K562 (cell line): ENCODE results near the gene GANAB. TPM values are rescaled to one million over a fixed set of nuclear protein-coding genes. Genes with fewer than 3 reads are reported as not detected.

Experiments used
- ATAC-seq: fragments of 200-7000 bp; cut with Tn5 transposase; 3 replicates; pipeline ENCODE4 v1.9.1; 2020; ENCODE audit warnings: moderate library complexity
- BruUV-seq: library from RNA; stranded (reverse); fragments of 400-500 nt; replicated peaks from 2 replicates; lab custom pipeline; 2021; lab: Mats Ljungman, UMichigan
- CTCF ChIA-PET: fragments of 300-600 bp; formaldehyde crosslinking; extraction: SDS; loops from one replicate; lab custom pipeline; 2021; ENCODE audit warnings: low intra/inter-chr PET ratio; lab: Yijun Ruan, JAX
- POLR2A ChIA-PET: fragments of 300-600, 350-650 bp; sonication (Branson Sonifier 250); formaldehyde crosslinking; extraction: SDS; loops from one replicate; lab custom pipeline; 2021; ENCODE audit warnings: antibody characterized with exemption, inconsistent platforms; lab: Yijun Ruan, JAX
- DNase-seq, 4 experiments: peaks; one replicate each; pipeline versions ENCODE4 v3.0.0 to v3.0.0-alpha.2; 2011 to 2018; ENCODE audit warnings: low spot score in 3 of 4, mixed read lengths in 3 of 4; ENCODE audit errors: extremely low read depth in 1 of 4
- FAIRE-seq: peaks from 2 replicates; lab custom pipeline; 2011; peaks lifted over from hg19 to GRCh38; lab: Jason Lieb, UNC
- H2AFZ ChIP-seq: 2 replicates; pipeline ENCODE4 v1.6.0; 2011; ENCODE audit warnings: low read depth, low read length, control low read depth, inconsistent platforms
- H3K27ac ChIP-seq: fragments of 200-600 bp; 3 replicates; pipeline ENCODE4 v1.8.0; 2011; ENCODE audit warnings: low read depth, mild to moderate bottlenecking, control low read depth, inconsistent platforms, low read length, moderate library complexity, mixed read lengths; ENCODE audit errors: extremely low read depth
- H3K27me3 ChIP-seq, 2 experiments: fragments of 300-600 bp in 1 of 2; 2 replicates in 1 of 2; 3 replicates in 1 of 2; pipeline versions ENCODE4 v1.6.0 to v1.8.0; 2011; ENCODE audit warnings: inconsistent platforms in 2 of 2, low read length in 2 of 2, mild to moderate bottlenecking in 1 of 2, mixed read lengths in 1 of 2, moderate library complexity in 1 of 2; ENCODE audit not compliant: control insufficient read depth in 2 of 2, insufficient read depth in 2 of 2
- H3K36me3 ChIP-seq: fragments of 300-600 bp; 3 replicates; pipeline ENCODE4 v1.8.0; 2011; ENCODE audit warnings: mild to moderate bottlenecking, low read length, inconsistent platforms; ENCODE audit not compliant: control insufficient read depth, insufficient read depth
- H3K4me1 ChIP-seq, 2 experiments: fragments of 200-600 bp in 1 of 2; replicated peaks in 1 of 2; 2 replicates in 1 of 2; 3 replicates in 1 of 2; pipeline versions ENCODE4 v1.5.1 to v1.8.0; 2011; ENCODE audit warnings: inconsistent platforms in 2 of 2, low read length in 2 of 2, mild to moderate bottlenecking in 1 of 2, mixed read lengths in 1 of 2, moderate library complexity in 1 of 2; ENCODE audit not compliant: control insufficient read depth in 2 of 2, insufficient read depth in 2 of 2
- H3K4me2 ChIP-seq: 2 replicates; pipeline ENCODE4 v1.6.1; 2011; ENCODE audit warnings: low read length, control low read depth, inconsistent platforms, mixed read lengths; ENCODE audit not compliant: insufficient read depth
- H3K4me3 ChIP-seq: fragments of 200-600 bp; sonication (generic), shearing (Covaris generic); 2 replicates; pipeline ENCODE4 v1.5.1; 2016; ENCODE audit warnings: control low read depth, inconsistent platforms
- H3K79me2 ChIP-seq: fragments of 200-600 bp; 3 replicates; pipeline ENCODE4 v1.8.0; 2011; ENCODE audit warnings: low read length, inconsistent platforms; ENCODE audit not compliant: control insufficient read depth, insufficient read depth
- H3K9ac ChIP-seq, 2 experiments: 2 replicates each; pipeline versions ENCODE4 v1.6.0 to v1.6.1; 2011; ENCODE audit warnings: low read depth in 2 of 2, low read length in 2 of 2, control low read depth in 1 of 2, inconsistent platforms in 1 of 2, mild to moderate bottlenecking in 1 of 2, mixed read lengths in 1 of 2; ENCODE audit not compliant: insufficient read depth in 1 of 2
- H3K9me1 ChIP-seq: one replicate; pipeline ENCODE4 v1.6.0; 2011; ENCODE audit warnings: inconsistent platforms, mild to moderate bottlenecking, low read length, moderate library complexity; ENCODE audit not compliant: control insufficient read depth, insufficient read depth
- H3K9me3 ChIP-seq: replicated peaks from 2 replicates; pipeline ENCODE4 v1.5.1; 2011; ENCODE audit warnings: low read depth, low read length, inconsistent platforms; ENCODE audit not compliant: control insufficient read depth, insufficient read depth
- H4K20me1 ChIP-seq: replicated peaks from 2 replicates; pipeline ENCODE4 v1.6.1; 2011; ENCODE audit warnings: low read length, inconsistent platforms, mixed read lengths; ENCODE audit not compliant: control insufficient read depth, insufficient read depth
- CBX2 ChIP-seq: fragments of 200-600 bp; sonication (generic); IDR thresholded peaks from one replicate; pipeline ENCODE4 v1.6.1; 2012; ENCODE audit warnings: mild to moderate bottlenecking, low read length, inconsistent platforms; ENCODE audit not compliant: insufficient read depth, poor library complexity, severe bottlenecking
- ELF1 ChIP-seq: fragments of 200-800 bp; sonication (Bioruptor generic); IDR thresholded peaks from 2 replicates; pipeline ENCODE4 v1.6.1; 2016; ENCODE audit warnings: missing genetic modification characterization, missing compliant biosample characterization
- MAX ChIP-seq: sonication (generic); formaldehyde crosslinking; IDR thresholded peaks from 2 replicates; pipeline ENCODE4 v1.9.0; 2022; ENCODE audit warnings: mild to moderate bottlenecking, missing genetic modification reagents
- MLLT1 ChIP-seq, 2 experiments: fragments of 450-650 bp; IDR thresholded peaks; 2 replicates each; pipeline ENCODE4 v1.6.1; 2016
- MYBL2 ChIP-seq, 2 experiments: fragments of 450-650 bp in 1 of 2; sonication (generic) in 1 of 2; formaldehyde crosslinking in 1 of 2; IDR thresholded peaks; 2 replicates each; pipeline versions ENCODE4 v1.6.1 to v1.8.1; 2017 to 2022; ENCODE audit warnings: borderline replicate concordance in 1 of 2, inconsistent platforms in 1 of 2, low read depth in 1 of 2, mild to moderate bottlenecking in 1 of 2, missing genetic modification reagents in 1 of 2, moderate library complexity in 1 of 2
- NFATC3 ChIP-seq: fragments of 450-650 bp; IDR thresholded peaks from 2 replicates; pipeline ENCODE4 v1.6.1; 2017; ENCODE audit warnings: mild to moderate bottlenecking
- PRDM10 ChIP-seq: fragments of 450-650 bp; IDR thresholded peaks from 2 replicates; pipeline ENCODE4 v1.6.1; 2018; ENCODE audit not compliant: partially characterized antibody
- TBP ChIP-seq: optimal IDR thresholded peaks from 2 replicates; pipeline ENCODE3; 2011; ENCODE audit warnings: low read depth, low read length, improper control_type of control experiment
- ZSCAN32 ChIP-seq: fragments of 450-650 bp; formaldehyde crosslinking; IDR thresholded peaks from 2 replicates; pipeline ENCODE4 v1.4.0; 2020; ENCODE audit warnings: mild to moderate bottlenecking, moderate library complexity
- WGBS: fragments of 100-300 bp; shearing (Covaris generic); methylation state at CpG from one replicate; pipeline ENCODE4 v1.1.6; 2016; ENCODE audit warnings: low coverage, mixed read lengths; ENCODE audit not compliant: insufficient coverage; ENCODE audit errors: missing lambda C conversion rate; 5-methylcytosine and 5-hydroxymethylcytosine counted together
- in situ Hi-C: fragments of 300-500 bp; cut with MboI; formaldehyde crosslinking; loops from 4 replicates; pipeline ENCODE4 v1.15.0; 2018; ENCODE audit warnings: inconsistent platforms, mixed read lengths
- intact Hi-C: fragments of 100-400 bp; cut with micrococcal nuclease; formaldehyde crosslinking; loops from 2 replicates; pipeline ENCODE4 v1.14.2; 2022
- polyA plus RNA-seq, 8 experiments: library from polyadenylated mRNA; depleted of rRNA in 4 of 8; stranded (reverse) in 5 of 8; unstranded in 3 of 8; fragments of >200 nt; fragmentation: Nextera tagmentation in 2 of 8; fragmentation: Illumina TruSeq in 1 of 8; extraction: Ambion mirVana in 2 of 8; extraction: Trizol in 1 of 8; gene quantifications; 2 replicates each; pipeline versions ENCODE4 v1.2.1 to v1.2.3, GENCODE V29; 2011 to 2014; ENCODE audit warnings: inconsistent platforms in 1 of 8, missing spikeins in 1 of 8
- total RNA-seq, 7 experiments: library from RNA; depleted of rRNA in 6 of 7; stranded (reverse); fragments of >200 nt in 6 of 7; fragmentation: Illumina TruSeq in 2 of 7; extraction: Trizol in 2 of 7; gene quantifications; 2 replicates each; pipeline versions ENCODE4 v1.2.1 to v1.2.3, GENCODE V29; 2011 to 2021; ENCODE audit warnings: low replicate concordance in 1 of 7

The GANAB gene
- total and polyA plus RNA-seq, 9 of the 15 experiments (the other 6 are each of a cell fraction or from before 2014, with no cell fraction given), result 6.5 to 284 (median 161) TPM

GRCh38 chr11:62600367-62601121 is 45.9 kb downstream of the GANAB start (continued):
- TF ChIP-seq NFATC3 (no peak), CBX2 (no peak), MAX (CRISPR knock-in tag) (no peak), ELF1 (tag) (peak; percentile 6; the same call in 1 of the 2 replicates), ZSCAN32 (CRISPR knock-in tag) (no peak)

- peak overlapping the region; percentile 83 to 95; a peak in 3 of 4 replicates for H3K9ac ChIP-seq
- H4K20me1 ChIP-seq, result no peaks in the 10 kb centered on the region
- DNase-seq (no peak), FAIRE-seq (peak; percentile 44), ATAC-seq (no peak)
- H3K9me3 ChIP-seq, result no peaks in the 10 kb centered on the region
- H3K4me1 ChIP-seq, result peaks cover 14 to 32% of the 10 kb centered on the region in 2 experiments; a peak in 4 of 5 replicates
- H3K4me2 ChIP-seq, result peak overlapping the region; percentile 95
- POLR2A ChIA-PET, result interaction anchor here (0.5 to 2.7 kb wide), 11 partner anchors 8 to 241 kb away, joined by 3 to 45 read pairs (median 4); partner anchors contain the start of genes C11orf98, CSKMT, EEF1G and TUT1
- WGBS, result 3% methylated on average over 5 of the region's 5 CpGs
- H3K27ac ChIP-seq, result peak overlapping the region; percentile 97
- H3K79me2 ChIP-seq, result peaks cover 46% of the 10 kb centered on the region
- peak overlapping the region; percentile 95 for H3K4me3 ChIP-seq
- TF ChIP-seq PRDM10, result peak; percentile 6
- TF ChIP-seq MYBL2 (IDR thresholded peaks at IDR 0.05; ENCODE audit: low read depth), result no peak
- no peak for TF ChIP-seq MYBL2 (CRISPR knock-in tag; IDR thresholded peaks at IDR 0.05; ENCODE audit: borderline replicate concordance)
- 0 out of 4 replicates have a peak, but pooled peaks of 1 of the 2 experiments have one; percentile 51 for TF ChIP-seq MLLT1 (IDR thresholded peaks at IDR 0.05)
- peak; percentile 18 for TF ChIP-seq TBP
- H3K9me1 ChIP-seq, result no peaks in the 10 kb centered on the region
- in situ Hi-C loops (no loop called here), intact Hi-C loops (loop anchor here (1.0 to 10.0 kb wide), 3 partner anchors 46 to 285 kb away; partner anchors contain the start of genes GANAB, LBHD1, SLC3A2 and UQCC3)
- CTCF ChIA-PET, result no interaction called here
- H3K27me3 ChIP-seq, result no peaks in the 10 kb centered on the region
- no peak overlapping the region for H2AFZ ChIP-seq
- TSS peak; percentile 52 for BruUV-seq
- peaks cover 72% of the 10 kb centered on the region for H3K36me3 ChIP-seq
These were observed 46.5 kb downstream of the GANAB start for GRCh38 chr11:62599901-62600300.
